Stimulated activated CD8-positive, alpha-beta memory T cell treated with anti-CD3 and anti-CD28 coated beads, Interleukin-12 subunit alpha, Interleukin-12 subunit beta, amount 100 ng/mL, for 24 hours (primary cell): Measurements from ENCODE around the gene CDH4.

Source experiments
- DNase-seq: peaks from one replicate; pipeline ENCODE4 v3.0.0-alpha.2; 2020; ENCODE audit errors: extremely low read depth

The CDH4 gene

DNA sequence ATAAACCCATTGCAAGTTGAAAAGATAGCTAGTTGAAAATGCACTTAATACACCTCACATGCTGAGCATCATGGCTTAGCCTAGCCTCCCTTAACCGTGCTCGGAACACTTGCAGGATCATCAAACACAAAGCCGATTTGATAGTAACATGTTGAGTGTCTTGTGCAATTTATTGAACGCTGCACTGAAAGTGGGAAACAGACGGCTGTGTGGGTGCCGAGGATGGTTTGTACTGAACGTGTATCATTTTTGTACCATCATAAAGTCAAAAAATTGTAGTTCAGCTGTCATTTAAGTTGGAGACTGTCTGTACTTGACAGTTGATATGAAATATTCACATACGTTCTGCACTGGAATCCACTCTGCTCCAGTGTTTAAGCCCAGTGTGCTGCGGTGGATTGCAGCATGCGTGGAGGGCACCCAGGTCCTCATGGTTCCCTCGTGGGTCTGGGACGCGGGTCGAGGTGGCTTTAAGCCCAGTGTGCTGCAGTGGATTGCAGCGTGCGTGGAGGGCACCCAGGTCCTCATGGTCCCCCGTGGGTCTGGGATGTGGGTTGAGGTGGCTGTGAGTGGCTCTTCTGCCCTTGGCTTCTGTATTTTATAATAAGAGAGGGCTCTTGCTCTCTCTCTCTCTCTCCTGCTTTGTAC, 77.0 kb downstream of the CDH4 start:
- no peak for DNase-seq

DNA sequence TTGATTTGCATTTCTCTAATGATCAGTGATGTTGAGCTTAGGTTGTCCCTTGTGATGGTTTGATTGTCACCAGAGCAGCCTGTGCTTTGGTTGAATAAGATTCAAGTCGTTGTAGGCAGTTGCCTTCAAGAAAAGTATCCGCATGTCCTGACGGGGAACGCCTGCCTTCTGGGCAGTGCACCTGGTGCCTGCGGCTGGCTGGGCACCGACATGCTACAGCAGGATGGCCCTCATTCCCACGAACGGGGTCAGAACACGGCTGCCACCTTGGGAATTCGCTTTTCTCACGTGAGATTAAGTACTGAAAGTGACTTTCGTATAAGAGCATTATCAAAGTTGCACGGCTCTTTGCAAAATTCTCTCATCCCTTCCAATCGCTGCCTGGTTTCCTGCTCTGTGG, 78.4 kb downstream of the CDH4 start:
- no peak for DNase-seq

DNA sequence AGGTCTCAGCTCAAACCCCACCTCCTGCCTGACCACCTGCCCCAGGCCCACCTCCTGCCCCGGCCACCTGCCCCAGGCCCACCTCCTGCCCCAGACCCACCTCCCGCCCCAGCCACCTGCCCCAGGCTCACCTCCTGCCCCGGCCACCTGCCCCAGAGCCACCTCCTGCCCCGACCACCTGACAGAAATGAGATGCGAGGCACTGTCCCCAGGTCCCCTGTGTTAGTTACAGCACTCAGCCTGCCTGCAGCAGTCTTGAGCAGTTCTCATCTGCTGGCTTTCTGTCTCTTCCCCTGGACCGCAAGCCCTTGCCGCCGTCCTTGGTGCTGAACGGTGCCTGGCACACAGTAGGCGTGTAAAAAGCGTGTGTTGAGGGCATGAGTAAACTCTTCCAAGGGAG, 79.5 kb downstream of the CDH4 start:
- no peak for DNase-seq

DNA sequence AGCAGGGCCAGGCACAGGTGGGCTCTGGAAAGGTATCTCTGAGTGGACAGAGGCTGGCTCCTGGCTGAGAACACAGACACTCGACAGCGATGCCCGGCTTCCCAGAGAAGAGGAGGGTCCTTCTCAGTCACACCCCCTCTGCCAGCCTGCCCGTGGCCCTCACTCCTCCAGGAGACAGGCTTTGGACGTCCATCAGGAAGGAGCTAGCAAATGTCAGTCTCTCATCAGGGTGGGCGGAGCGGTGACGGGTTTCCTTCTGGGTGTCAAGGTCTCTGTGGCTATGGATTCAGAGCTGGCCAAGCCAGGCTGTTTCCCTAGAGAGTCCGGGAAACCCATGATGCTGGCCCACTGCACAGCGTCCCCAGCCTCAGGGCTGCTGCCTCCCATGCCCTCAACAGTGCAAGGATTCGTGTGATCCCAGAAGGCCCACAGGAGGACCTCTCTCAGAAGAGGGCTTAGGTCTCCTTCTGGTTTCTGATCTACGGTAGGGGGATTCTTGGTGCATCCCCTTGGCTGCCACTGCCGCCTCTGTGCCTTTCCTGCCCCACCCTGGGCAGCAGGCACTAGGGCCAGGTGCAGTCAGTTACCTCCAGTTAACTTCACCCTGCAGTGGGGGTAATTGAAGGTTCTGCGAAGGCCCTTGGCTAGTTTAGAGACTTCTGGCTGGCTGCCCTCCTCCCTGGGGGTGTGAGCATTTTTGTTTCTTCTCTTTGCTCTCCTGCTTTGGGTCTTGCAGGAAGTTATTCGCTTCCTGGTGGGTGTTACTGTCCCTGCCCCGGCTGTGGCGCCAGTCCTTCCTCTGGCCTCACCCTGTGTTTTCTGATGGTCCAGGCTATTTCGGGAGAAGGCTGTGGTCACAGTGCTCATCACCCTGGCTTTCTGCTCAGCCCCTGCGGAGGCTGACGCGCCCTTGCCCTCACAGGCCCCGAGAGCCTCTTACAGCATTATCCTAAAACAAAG, 80.2 kb downstream of the CDH4 start:
- no peak for DNase-seq

DNA sequence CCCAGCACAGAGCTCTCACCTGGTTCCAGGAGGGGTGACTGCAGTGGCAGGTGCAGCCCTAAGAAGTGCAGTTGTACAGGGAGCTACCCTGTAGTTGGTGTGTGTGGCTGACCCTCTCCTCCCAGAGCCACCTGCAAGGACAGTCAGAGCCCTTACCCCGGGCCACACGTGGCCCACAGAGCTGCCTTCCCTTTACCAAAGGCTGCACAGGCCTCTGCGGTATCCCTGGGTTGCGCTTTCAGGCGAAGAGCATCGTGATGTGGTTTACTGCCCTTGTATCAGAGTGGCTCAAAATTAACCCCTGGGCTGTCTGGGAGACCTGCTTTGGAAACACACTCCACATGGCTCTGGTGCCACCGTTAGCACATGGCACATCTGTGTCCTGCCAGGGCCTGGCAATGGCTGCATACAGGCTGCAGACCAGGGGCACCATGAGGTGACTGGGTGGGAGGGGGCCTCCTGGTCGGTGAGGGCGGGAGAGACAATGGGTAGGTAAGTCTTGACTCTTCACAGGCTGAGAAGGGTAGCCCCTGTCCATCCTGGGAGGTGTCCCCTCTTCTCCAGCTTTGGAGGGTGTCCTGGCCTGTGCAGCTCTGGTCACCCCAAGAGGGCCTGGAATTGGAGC, 81.5 kb downstream of the CDH4 start:
- no peak for DNase-seq

DNA sequence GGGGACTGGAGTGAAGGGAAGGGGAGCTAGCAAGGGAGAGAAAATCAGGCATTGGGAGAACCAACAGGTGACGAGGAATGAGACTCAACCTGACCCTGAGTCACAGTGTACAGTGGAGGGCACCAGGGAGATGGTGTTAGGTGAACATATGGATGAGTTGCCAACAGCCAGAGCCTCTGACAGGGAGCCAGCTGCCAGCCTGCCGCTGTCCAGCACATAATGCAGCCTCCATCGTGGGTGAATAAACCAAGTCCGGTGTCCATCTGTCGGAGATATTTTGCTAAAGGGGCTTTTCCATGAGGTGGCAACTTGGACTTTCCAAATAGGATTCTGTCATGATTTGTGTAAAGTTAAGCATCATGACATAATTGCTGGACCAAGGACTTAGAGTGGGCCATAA, 88.1 kb downstream of the CDH4 start:
- no peak for DNase-seq

DNA sequence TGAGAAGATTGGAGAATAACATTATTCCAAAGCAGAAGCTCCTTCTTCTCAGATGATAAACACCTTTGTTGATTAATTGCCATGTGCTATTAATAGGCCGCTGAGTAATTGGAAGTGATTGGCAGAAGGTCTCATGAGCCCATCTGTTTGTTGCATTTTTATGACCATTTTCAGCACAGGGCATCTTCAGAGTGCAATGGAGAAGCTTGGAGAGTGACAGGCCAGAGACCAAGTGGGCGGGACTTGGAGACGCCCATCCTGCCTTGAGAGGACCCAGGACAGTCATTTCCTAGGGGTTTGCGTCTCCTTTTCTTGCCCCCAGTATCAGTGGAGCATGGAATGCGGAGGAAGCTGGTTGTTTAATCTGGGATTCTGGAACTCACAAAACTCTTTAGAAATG, 89.5 kb downstream of the CDH4 start:
- DNase-seq: no peak

DNA sequence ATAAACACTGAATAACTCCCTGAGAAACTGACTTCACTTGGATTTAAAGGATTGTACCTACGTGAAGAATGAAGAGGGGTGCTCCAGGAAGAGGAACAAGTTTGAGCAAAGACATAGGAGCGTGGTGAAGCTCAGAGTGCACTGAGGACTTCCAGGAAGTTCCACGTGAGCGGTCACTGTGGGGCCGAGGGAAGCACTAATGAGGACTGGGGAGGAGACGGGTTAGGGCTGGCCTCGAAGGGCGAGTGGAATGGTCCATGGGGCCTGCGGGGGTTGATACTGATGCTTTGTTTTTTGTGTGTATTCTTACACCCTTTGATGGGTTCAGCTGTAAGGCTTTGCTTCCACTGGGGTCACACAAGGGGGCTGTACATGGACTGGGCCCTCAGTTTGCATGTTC, 91.9 kb downstream of the CDH4 start:
- DNase-seq: no peak

DNA sequence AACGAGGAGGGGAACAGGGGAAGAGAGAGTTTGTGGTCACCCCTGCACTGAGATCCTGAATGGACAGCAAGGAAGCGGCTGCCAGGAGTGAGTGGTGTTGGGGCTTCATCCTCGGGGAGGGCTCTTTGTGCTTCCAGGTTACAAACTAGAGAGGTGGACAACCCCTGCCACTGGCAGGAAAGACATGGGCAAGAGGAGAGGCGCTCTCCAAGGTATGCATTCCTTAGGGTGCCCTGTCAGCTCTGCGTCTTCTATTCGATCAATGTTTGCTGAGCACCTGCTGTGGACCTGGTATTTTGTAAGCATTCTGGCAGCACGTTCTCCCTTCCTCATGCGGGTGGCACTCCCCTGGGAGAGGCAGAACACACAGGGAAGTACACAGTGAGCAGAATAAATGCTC, 93.6 kb downstream of the CDH4 start:
- no peak for DNase-seq

DNA sequence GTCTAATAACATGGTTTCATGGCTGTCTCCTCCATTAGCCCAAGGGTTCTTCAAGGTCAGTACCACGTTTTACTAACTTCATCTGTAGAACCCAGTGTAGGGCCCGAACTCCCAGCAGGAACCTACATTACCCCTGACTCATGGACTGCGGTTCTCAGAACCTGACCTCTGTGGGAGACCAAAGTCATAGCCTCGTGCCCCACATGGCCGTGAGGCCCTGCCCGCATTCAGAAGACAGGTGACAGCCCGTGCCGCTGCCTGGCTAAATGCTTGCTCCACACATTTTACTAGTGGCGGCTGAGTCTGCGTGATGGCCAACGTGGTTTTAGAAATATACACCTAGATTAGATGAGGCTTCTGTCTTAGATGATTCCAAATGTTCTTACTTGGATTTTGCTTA, 94.9 kb downstream of the CDH4 start:
- no peak for DNase-seq

DNA sequence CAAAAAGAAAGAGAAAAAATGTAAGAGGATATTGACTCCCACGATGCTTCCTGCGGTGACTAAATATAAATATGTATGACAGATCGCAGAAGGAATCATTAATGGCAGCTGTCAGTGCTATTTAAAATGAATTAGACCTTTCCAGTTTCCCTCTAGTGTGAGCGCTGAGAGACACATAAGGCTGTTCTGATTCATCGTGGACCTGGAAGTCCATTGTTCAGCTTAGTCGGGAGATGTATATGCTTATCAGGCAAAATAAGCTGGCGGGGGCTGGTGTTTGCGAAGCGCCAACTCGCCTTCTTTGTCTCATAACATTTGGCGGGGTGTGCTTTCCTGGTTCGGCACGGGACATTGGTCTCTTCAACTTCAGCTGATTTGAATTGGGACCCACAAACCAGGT, 95.4 kb downstream of the CDH4 start:
- no peak for DNase-seq

DNA sequence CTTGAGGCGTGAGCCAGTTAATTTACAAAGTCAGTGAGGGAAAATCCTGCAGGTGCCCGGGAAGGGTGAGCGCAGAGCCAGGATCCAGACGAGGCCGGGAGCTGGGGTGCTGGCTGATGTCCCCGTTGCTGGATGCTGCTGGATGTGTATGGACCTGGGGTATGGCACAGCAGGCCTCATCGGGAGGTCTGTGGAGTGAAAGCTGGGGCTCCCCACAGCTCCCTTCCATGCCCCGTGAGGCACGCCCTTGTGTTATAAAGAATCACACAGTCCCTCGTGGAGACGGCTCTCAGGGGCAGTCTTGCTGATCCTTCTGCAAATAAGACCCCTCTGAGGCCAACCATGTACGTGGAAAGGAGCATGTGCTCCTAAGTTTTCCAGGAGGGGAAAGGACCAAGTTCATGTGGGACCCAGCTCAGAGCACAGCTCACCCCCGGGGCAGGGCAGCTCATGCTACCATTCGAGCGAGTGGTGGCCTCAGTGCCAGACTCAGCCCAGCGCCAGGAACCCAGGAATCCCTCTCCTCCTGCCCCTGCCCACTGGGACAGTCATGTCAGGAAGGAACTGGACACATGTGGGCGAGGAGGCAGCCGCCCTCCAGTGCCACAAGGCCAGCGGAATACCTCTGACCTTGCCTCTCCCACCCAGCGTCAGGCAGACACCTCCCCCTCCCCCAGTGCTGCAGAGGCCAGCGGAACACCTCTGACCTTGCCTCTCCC, 97.5 kb downstream of the CDH4 start:
- no peak for DNase-seq

DNA sequence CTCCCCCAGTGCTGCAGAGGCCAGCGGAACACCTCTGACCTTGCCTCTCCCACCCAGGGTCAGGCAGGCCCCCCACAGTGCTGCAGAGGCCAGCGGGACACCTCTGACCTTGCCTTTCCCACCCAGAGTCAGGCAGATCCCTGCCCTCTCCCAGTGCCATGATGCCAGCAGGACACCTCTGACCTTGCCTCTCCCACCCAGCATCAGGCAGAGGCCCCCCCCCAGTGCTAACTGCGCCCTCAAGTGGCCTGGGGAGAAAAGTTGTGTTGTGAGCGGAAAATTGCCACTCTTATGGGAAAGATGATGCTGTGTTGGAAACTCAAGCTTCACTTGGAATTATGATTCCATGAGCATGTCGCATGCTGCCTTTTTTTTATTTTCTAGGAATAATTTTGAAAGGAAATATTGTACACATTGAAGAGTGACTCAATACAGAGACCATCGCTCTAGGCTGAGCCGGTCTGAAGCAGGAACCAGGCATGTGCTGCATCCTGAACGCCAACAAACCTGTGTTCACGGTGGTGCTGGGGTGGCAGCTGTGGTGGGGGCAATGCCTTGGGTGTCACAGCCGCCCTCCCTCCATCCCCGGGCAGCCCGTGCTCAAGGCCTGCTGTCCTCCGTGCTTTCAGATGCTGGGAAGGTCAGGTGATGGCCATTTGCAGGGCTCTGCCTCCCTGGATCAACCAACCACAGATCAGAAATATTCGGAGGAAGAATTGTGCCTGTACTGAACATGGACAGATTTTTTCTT, 98.6 kb downstream of the CDH4 start:
- DNase-seq: no peak

DNA sequence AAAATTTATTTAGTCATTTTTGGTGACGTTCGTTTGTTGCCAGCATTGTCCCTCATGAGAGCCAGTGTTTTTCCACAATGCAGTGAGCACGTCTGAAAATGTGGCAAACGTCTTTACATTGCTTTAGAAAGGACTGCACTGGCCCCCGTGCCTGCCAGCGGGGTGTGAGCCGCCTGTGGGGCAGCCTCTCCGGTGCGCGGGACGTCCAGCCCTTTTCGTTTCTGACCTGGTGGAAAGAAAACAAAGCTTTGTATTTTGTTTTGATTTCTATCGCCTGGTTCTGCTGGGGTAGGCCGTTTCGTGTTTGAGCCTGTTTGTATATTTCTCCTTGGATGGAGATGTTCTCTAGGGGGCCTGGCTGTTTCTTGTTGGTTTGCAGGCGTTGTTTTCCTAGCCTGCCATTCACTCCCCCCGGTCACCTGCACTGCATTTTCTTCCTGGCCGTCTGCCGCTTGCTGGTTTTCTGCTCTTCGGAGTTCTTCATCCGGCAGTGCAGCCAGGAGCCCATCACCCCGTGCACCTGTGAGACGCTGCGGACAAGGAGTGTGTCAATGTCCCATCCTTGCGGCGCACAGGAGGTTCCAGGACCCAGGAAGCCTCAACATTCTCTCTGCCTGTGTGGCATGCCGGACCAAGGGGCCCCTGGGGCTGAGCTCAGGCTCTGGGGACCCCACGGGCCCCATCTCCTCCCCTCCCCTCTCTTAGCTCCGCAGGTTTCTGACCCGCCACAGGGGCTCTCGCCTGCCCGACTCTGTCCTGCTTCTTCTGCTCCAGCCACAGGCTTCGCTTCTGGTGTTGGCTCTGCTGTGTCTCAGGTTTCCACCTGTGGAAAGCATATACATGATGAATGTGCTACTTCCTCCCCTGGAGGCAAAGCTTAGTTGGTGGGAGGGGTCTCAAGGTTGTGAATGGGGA, 100.5 kb downstream of the CDH4 start:
- DNase-seq: no peak

DNA sequence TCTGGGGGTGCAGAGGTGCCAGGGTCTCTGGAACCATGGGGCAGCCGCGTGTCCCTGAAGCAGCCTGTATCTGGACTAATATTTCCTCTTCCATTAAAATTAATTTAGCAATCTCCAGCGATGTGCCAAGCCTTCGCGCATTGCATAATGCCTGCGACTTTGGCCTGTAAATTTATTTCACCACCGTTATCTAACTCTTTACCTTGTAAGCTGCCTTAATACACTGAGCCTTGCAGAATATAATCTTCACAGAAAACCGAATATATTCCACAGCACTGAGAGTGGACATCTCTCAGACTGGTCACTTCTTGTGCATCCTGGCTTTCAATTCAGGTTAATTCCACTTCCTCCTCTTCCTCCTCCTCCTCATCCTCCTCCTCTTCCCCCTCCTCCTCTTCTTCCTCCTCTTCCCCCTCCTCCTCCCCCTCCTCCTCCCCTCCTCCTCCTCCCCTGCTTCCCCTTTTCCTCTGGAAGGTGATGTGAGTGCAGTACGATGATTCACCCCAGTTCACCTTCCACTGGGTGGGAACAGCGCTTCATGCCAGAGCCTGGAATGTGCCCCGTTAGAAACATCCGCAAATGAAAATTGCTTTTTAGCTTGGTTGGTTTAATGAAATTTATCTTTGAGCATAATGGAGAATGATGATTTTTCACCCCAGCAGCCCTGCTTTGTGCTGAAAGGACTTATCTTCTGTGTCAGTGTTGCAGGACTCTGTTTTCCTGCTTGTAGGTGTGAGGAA, 101.4 kb downstream of the CDH4 start:
- DNase-seq: no peak

DNA sequence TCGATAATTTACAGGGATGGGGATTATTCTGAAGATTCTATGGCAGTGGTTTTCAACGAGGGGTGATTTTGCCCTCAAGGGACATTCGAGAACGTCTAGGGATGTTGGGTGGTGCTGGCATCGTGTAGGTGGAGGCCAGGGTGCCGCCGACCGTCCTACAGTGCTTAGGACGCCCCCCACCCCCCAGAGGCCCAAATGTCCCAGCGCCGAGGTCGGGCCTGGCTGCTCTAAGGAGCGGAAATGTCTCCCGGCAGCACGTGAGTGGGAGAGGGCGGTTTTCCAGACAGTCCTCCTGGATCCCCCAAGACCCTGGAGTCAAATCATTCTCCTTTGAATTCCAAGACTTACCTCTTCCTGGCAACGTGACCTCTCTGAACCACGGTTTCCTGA, 101.9 kb downstream of the CDH4 start:
- DNase-seq: no peak

DNA sequence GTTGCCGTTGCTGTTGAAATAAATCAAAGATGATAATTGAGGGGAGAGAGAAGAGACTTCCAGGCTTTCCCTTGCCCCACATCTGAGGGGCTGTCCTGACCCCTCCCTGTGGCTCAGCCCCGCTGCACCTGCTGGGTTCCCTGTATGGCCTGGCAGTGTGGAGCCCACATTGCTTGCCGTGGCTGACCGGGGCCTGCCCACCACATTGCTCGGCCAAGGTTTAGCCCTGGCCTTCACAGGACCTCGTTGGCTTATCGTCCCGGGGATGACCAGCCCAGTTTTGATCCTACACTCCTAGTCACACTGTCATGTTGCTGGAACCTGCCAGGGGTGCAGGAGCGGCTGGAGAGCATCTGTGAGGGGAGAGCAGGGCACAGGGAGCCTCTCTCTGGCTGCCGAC, 102.4 kb downstream of the CDH4 start:
- no peak for DNase-seq

DNA sequence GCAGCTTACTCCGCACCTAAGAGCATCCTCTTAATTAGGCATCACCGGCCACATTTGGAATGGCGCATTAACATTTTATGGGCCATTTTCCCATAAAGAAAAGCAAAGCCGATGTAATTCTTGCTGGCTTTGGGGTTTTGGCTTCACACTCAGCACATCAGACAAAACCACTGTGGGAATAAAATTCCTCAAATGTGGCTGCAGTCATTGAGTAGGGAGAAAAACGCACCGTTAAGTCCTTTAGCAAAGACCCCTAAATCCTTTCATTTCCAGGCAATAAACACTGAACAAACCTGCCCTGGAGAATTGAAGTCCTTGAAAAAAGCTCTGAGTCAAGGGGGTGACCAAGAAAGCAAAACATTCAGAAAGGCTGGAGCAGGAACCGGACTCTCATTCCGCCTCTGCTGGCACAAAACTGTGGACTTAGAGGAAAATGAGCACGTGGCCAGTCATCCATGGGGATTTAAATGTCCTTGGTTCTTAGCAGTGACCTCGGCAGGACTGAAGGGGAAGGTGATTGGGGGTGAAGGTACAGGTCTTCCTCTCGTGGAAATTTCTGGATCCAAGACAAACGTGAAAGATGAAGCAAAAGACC, 102.9 kb downstream of the CDH4 start:
- no peak for DNase-seq

DNA sequence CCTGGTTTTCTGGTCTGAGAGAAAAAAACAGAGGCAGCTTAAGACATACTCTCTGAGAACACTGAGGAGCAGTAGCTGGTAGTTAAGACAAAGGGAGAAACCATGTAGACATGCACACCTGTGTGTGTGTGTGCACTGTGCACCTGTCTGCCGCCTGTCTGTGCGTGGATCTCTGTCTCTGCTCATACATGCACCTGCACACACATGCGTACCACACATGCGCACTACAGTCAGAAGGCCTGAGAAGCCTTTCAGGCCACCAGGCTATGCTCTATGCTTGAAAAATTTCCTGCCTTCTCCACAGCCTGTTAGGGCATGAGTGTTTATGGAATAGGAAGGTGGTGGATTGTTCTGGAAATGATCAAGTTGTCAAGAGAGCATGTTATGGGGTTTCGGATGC, 103.5 kb downstream of the CDH4 start:
- DNase-seq: no peak
